Activated T-helper 17 cell treated with anti-CD3 and anti-CD28 coated beads, Interleukin-2, amount 50 U/mL, for 72 hours (primary cell): Measurements from ENCODE around the gene C5orf15. TPM values are rescaled to one million over a fixed set of nuclear protein-coding genes. Genes with fewer than 3 reads are reported as not detected.
A peak's percentile ranks its signal among the peaks of the same experiment; 100 is the strongest.
"Not testable (repeated sequence)": the region's sequence is repeated elsewhere in the genome, so short reads cannot be mapped to it uniquely, and the experiment has no call there.

Source experiments
- ATAC-seq: fragments of 150-1000 bp; cut with Tn5 transposase; replicated peaks from 2 replicates; pipeline ENCODE4 v1.10.0; 2021; ENCODE audit warnings: mild to moderate bottlenecking, moderate library complexity
- H3K27ac Mint-ChIP-seq: one replicate; pipeline ENCODE4 v1.8.0; 2022; ENCODE audit warnings: mixed read lengths
- H3K27me3 Mint-ChIP-seq: one replicate; pipeline ENCODE4 v1.8.0; 2022; ENCODE audit warnings: mixed read lengths
- H3K36me3 Mint-ChIP-seq: one replicate; pipeline ENCODE4 v1.8.0; 2022; ENCODE audit warnings: low read depth, mild to moderate bottlenecking, mixed read lengths
- H3K4me1 Mint-ChIP-seq: one replicate; pipeline ENCODE4 v1.8.0; 2022; ENCODE audit warnings: mixed read lengths
- H3K4me3 Mint-ChIP-seq: one replicate; pipeline ENCODE4 v1.8.0; 2022; ENCODE audit warnings: mild to moderate bottlenecking, mixed read lengths
- H3K9me3 Mint-ChIP-seq: one replicate; pipeline ENCODE4 v1.8.0; 2022; ENCODE audit warnings: mixed read lengths
- total RNA-seq, 2 donors: library from RNA; stranded (reverse); gene quantifications; one replicate each; pipeline ENCODE4 v1.2.3, GENCODE V29; 2022

C5orf15 gene
- total RNA-seq, 2 donors from 2014 or later: 17.9 to 36.8 TPM

GRCh38 chr5:133962131-133962530, 6.3 kb downstream of the C5orf15 start:
- peak; percentile 38 for ATAC-seq
- H3K4me1 Mint-ChIP-seq: peaks cover 44% of the 10 kb centered on the region
- no peaks in the 10 kb centered on the region for H3K9me3 Mint-ChIP-seq
- peak overlapping the region; percentile 70 for H3K27ac Mint-ChIP-seq
- H3K4me3 Mint-ChIP-seq: peak overlapping the region; percentile 63
- H3K36me3 Mint-ChIP-seq: peaks cover 67% of the 10 kb centered on the region
- H3K27me3 Mint-ChIP-seq: no peaks in the 10 kb centered on the region

GRCh38 chr5:133959643-133960042, 8.8 kb downstream of the C5orf15 start:
- Mint-ChIP-seq H3K27me3 (no peaks in the 10 kb centered on the region), H3K4me1 (peaks cover 37% of the 10 kb centered on the region), H3K4me3 (peak overlapping the region; percentile 67), H3K27ac (peak overlapping the region; percentile 90), H3K9me3 (no peaks in the 10 kb centered on the region), H3K36me3 (peaks cover 78% of the 10 kb centered on the region)
- ATAC-seq: peak; percentile 43

GRCh38 chr5:133957591-133957990, 10.8 kb downstream of the C5orf15 start:
- Mint-ChIP-seq H3K9me3 (no peaks in the 10 kb centered on the region), H3K4me1 (peaks cover 24% of the 10 kb centered on the region), H3K4me3 (peak overlapping the region; percentile 50), H3K27me3 (no peaks in the 10 kb centered on the region), H3K36me3 (peaks cover 71% of the 10 kb centered on the region), H3K27ac (peak overlapping the region; percentile 81)
- ATAC-seq: peak; percentile 54

GRCh38 chr5:133957080-133957479, 11.3 kb downstream of the C5orf15 start:
- ATAC-seq: no peak
- Mint-ChIP-seq H3K4me1 (peaks cover 19% of the 10 kb centered on the region), H3K36me3 (peaks cover 66% of the 10 kb centered on the region), H3K4me3 (peak overlapping the region; percentile 50), H3K27ac (peak overlapping the region; percentile 81), H3K9me3 (no peaks in the 10 kb centered on the region), H3K27me3 (no peaks in the 10 kb centered on the region)

DNA sequence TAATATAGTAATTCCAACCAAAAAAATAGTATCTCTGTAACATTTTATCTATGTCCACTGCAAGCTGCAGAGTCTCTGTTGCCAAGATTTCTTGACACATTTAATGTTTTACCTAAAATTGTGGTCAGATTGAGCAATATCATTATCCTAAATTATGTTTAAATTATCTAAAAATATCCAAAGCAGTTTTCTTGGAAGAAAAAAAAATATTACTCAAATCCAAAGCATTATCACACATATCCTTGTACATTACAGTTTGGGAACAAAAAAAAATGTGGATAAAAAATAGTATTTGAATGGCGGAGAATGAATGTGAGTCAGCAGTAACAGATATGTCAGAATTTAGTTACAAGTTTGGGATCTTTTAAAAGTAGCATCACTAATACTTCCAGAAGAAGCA, 12.2 kb downstream of the C5orf15 start:
- not testable (repeated sequence) for H3K27ac Mint-ChIP-seq, H3K27me3 Mint-ChIP-seq, H3K9me3 Mint-ChIP-seq, ATAC-seq, H3K4me3 Mint-ChIP-seq
- H3K36me3 Mint-ChIP-seq: peaks cover 66% of the 10 kb centered on the region
- H3K4me1 Mint-ChIP-seq: peaks cover 18% of the 10 kb centered on the region

DNA sequence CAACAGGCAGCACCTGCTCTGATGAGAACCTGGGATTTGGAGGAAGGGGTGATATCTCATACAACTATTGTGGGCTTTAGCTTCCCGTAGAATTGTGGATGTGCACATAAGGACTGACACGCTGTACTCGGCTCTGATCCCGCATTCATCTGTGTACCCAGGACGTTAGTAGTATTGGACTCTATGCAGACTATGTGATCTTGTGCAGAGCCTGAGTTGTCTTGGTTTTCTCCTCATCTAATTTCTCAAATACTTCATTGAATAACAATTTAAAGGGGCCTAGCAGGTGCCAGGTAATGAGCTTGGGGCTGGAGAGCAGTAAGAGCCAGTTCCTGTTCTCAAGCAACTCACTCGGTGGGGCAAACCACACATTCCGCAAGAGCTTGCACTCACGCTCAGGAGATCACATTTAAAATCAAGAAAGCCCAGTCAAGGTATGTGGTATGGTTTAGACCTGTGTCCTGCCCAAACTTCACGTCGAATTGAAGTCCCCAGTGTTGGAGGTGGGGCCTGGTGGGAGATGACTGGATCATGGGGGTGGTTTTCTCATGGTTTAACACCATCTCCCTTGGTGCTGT, 14.8 kb downstream of the C5orf15 start:
- no peaks in the 10 kb centered on the region for H3K9me3 Mint-ChIP-seq
- no peak for ATAC-seq
- peak overlapping the region; percentile 55 for H3K27ac Mint-ChIP-seq
- peaks cover 46% of the 10 kb centered on the region for H3K36me3 Mint-ChIP-seq
- no peaks in the 10 kb centered on the region for H3K27me3 Mint-ChIP-seq
- H3K4me1 Mint-ChIP-seq: peaks cover 8% of the 10 kb centered on the region
- no peak overlapping the region for H3K4me3 Mint-ChIP-seq

- no peaks in the 10 kb centered on the region for H3K27me3 Mint-ChIP-seq
- peaks cover 7% of the 10 kb centered on the region for H3K4me1 Mint-ChIP-seq
- ATAC-seq: no peak
- H3K27ac Mint-ChIP-seq: no peak overlapping the region
- peaks cover 40% of the 10 kb centered on the region for H3K36me3 Mint-ChIP-seq
- no peak overlapping the region for H3K4me3 Mint-ChIP-seq
- H3K9me3 Mint-ChIP-seq: no peaks in the 10 kb centered on the region
Observed at GRCh38 chr5:133952729-133953567, 15.5 kb downstream of the C5orf15 start.

DNA sequence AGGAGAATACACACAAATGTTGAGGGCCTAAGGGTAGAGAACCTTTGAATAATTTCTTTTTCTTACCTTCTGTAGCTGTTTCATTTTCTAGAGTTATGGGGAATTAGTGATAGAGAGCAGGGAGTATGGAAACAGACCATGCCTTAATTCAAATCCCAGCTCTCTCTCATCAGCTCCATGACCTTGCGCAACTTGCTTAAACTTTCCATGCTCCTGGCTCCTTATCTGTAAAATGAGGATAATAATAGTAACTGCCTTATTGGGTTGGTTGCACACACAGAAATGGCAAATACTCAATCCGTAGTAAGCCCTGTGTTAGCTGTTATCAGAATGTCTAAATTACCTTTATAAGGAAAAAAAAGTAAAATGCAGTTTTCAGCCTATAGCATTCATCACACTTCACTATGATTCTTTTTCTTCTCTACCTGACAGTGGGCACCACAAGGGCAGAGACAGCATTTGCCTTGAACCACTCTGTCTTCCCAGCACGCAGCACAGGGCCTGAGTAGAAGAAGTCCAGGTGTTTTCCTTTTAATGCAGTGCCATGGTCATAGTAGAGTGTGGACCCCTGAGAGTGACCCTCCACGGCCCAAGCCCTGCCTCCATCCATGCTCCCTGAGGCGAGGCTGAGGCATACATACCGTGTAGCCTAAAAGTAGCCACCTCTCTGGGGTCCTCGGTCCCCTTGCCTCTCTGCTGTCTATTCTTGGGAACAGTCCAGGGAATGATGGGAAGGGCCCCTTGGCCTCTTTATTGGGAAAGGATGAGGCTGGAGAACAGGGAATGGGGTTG, 17.4 kb downstream of the C5orf15 start:
- H3K4me3 Mint-ChIP-seq: no peak overlapping the region
- no peaks in the 10 kb centered on the region for H3K9me3 Mint-ChIP-seq
- H3K27ac Mint-ChIP-seq: no peak overlapping the region
- H3K36me3 Mint-ChIP-seq: peaks cover 20% of the 10 kb centered on the region
- H3K4me1 Mint-ChIP-seq: no peaks in the 10 kb centered on the region
- ATAC-seq: no peak
- no peaks in the 10 kb centered on the region for H3K27me3 Mint-ChIP-seq

DNA sequence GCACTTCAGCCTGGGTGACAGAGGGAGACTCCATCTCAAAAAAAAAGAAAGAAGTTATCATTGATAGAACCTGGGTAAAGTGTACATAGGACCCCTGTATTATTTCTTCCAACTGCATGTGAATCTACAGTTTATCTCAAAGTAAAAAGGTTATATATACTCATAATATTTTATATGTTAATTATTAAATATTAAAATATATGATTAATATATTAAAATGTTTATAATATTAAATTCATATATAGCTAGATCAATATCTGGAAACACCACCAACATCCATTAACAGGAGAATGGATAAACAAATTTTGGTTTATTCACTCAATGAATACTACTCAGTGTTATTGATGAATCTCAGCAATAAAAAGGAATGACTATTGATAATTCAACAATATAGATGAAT, 19.7 kb downstream of the C5orf15 start:
- ATAC-seq: no peak
- Mint-ChIP-seq H3K27me3 (peaks cover 3% of the 10 kb centered on the region), H3K4me3 (no peak overlapping the region), H3K4me1 (no peaks in the 10 kb centered on the region), H3K9me3 (no peaks in the 10 kb centered on the region), H3K27ac (no peak overlapping the region), H3K36me3 (peaks cover 2% of the 10 kb centered on the region)

GRCh38 chr5:133947431-133947841, 21.0 kb downstream of the C5orf15 start:
- no peaks in the 10 kb centered on the region for H3K36me3 Mint-ChIP-seq
- H3K9me3 Mint-ChIP-seq: no peaks in the 10 kb centered on the region
- H3K4me1 Mint-ChIP-seq: no peaks in the 10 kb centered on the region
- peaks cover 3% of the 10 kb centered on the region for H3K27me3 Mint-ChIP-seq
- H3K27ac Mint-ChIP-seq: no peak overlapping the region
- H3K4me3 Mint-ChIP-seq: no peak overlapping the region
- ATAC-seq: no peak

DNA sequence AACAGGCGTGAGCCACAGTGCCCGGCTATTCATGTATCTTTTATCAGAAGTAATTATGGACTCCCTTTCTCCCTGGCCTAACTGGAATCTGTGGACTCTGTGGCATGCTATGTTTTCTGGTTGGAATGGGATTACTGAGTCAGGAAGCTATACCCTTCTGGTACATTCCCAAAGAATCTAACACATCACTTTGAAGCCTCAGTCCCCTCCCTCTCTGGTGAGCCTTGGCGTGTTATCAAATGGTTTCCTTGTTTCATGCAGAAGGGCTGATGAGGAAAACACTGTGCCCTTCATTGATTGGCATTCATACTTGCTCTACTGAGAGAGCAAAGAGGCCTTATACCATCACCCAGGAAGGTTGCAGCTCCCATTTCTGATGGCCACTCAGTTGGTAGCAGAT, 22.9 kb downstream of the C5orf15 start:
- ATAC-seq: no peak
- no peaks in the 10 kb centered on the region for H3K36me3 Mint-ChIP-seq
- H3K4me3 Mint-ChIP-seq: no peak overlapping the region

GRCh38 chr5:133944263-133945185, 23.9 kb downstream of the C5orf15 start:
- no peak overlapping the region for H3K4me3 Mint-ChIP-seq
- peaks cover 7% of the 10 kb centered on the region for H3K27me3 Mint-ChIP-seq
- ATAC-seq: peak; percentile 70
- H3K36me3 Mint-ChIP-seq: no peaks in the 10 kb centered on the region
- H3K9me3 Mint-ChIP-seq: no peaks in the 10 kb centered on the region
- H3K4me1 Mint-ChIP-seq: peaks cover 1% of the 10 kb centered on the region
- no peak overlapping the region for H3K27ac Mint-ChIP-seq

More for the DNA sequence above, 22.9 kb downstream of the C5orf15 start:
- H3K9me3 Mint-ChIP-seq: no peaks in the 10 kb centered on the region
- no peak overlapping the region for H3K27ac Mint-ChIP-seq
- no peaks in the 10 kb centered on the region for H3K4me1 Mint-ChIP-seq
- H3K27me3 Mint-ChIP-seq: peaks cover 7% of the 10 kb centered on the region

GRCh38 chr5:133943475-133943817, 25.0 kb downstream of the C5orf15 start:
- ATAC-seq: no peak
- no peak overlapping the region for H3K4me3 Mint-ChIP-seq
- peaks cover 3% of the 10 kb centered on the region for H3K4me1 Mint-ChIP-seq
- no peaks in the 10 kb centered on the region for H3K36me3 Mint-ChIP-seq
- peaks cover 7% of the 10 kb centered on the region for H3K27me3 Mint-ChIP-seq
- H3K27ac Mint-ChIP-seq: no peak overlapping the region
- no peaks in the 10 kb centered on the region for H3K9me3 Mint-ChIP-seq
